Measurements from ENCODE around the gene MMP23B.

- TF ChIP-seq CTCF (conservative IDR thresholded peaks at IDR 0.05; ENCODE audit: low read depth, low read length) (no peak), EZH2 (IDR thresholded peaks at IDR 0.05; ENCODE audit: borderline replicate concordance, low read depth, low read length, poor library complexity, severe bottlenecking) (no peak)
Measured at GRCh38 chr1:1678581-1679380, 46.8 kb downstream of the MMP23B start.
